Measurements from ENCODE around the gene PCBP1.

- TF ChIP-seq, protein P1, sequence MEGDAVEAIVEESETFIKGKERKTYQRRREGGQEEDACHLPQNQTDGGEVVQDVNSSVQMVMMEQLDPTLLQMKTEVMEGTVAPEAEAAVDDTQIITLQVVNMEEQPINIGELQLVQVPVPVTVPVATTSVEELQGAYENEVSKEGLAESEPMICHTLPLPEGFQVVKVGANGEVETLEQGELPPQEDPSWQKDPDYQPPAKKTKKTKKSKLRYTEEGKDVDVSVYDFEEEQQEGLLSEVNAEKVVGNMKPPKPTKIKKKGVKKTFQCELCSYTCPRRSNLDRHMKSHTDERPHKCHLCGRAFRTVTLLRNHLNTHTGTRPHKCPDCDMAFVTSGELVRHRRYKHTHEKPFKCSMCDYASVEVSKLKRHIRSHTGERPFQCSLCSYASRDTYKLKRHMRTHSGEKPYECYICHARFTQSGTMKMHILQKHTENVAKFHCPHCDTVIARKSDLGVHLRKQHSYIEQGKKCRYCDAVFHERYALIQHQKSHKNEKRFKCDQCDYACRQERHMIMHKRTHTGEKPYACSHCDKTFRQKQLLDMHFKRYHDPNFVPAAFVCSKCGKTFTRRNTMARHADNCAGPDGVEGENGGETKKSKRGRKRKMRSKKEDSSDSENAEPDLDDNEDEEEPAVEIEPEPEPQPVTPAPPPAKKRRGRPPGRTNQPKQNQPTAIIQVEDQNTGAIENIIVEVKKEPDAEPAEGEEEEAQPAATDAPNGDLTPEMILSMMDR (conservative IDR thresholded peaks at IDR 0.05; ENCODE audit: low read length): no peak
- TF ChIP-seq EZH2phosphoT487 (IDR thresholded peaks at IDR 0.05; ENCODE audit: borderline replicate concordance, low read depth, low read length): no peak
Observed at GRCh38 chr2:70068119-70068518, 19.2 kb upstream of the PCBP1 start.

Data from OCI-LY7 (cell line).